Measurements from ENCODE around the gene SLCO1A2.

GRCh38 chr12:21219206-21219605, 115.5 kb downstream of the SLCO1A2 start:
- TF ChIP-seq CTCF (IDR thresholded peaks at IDR 0.05; ENCODE audit: extremely low read depth in 1 of 2, insufficient read depth in 1 of 2, low read depth in 1 of 2, low read length in 2 of 2) = no peak
- no peak for TF ChIP-seq POLR2AphosphoS5 (IDR thresholded peaks at IDR 0.05; ENCODE audit: insufficient read depth, low read depth, low read length)

Measured in endothelial cell of umbilical vein (primary cell).